HCT116 (cell line): ENCODE results near the gene ZMYM2.

Source experiments
- POLR2A ChIP-seq: IDR thresholded peaks from 2 replicates; pipeline ENCODE4 v1.7.0; 2011; ENCODE audit warnings: borderline replicate concordance; ENCODE audit not compliant: insufficient read depth, insufficient read length; ENCODE audit errors: extremely low read depth
- TF ChIP-seq, protein P1 (sequence below), 3 experiments: fragments of 200-600 bp in 1 of 3; sonication (generic) in 1 of 3; IDR thresholded peaks in 2 of 3; conservative IDR thresholded peaks in 1 of 3; 2 replicates each; pipeline ENCODE4 v1.5.1; 2012 to 2017; ENCODE audit warnings: low read depth in 2 of 3, low read length in 2 of 3, antibody characterized with exemption in 1 of 3, borderline replicate concordance in 1 of 3, control low read depth in 1 of 3, mild to moderate bottlenecking in 1 of 3, mixed read lengths in 1 of 3, mixed run types in 1 of 3, moderate library complexity in 1 of 3; ENCODE audit not compliant: insufficient read depth in 1 of 3

DNA sequence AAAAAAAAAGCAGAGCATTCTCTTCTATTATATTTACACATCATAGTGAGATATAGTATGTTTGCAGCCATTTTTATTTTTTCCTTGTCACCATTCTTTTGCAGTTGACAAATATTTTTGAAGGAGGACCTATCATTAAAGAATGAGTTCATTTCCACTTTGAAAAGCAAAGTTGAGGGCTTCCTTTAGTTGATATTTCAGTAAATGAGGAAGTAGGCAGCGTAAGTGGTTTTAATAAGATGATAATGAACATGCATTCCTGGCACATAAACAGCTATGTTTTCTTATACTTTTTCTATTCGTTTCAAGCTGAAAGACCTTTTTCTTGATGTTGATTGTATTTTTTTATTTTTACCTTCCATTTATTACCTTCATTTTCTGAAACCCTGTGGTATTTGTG lies 66.2 kb downstream of the ZMYM2 start:
- no peak for TF ChIP-seq POLR2A
- TF ChIP-seq, protein P1, sequence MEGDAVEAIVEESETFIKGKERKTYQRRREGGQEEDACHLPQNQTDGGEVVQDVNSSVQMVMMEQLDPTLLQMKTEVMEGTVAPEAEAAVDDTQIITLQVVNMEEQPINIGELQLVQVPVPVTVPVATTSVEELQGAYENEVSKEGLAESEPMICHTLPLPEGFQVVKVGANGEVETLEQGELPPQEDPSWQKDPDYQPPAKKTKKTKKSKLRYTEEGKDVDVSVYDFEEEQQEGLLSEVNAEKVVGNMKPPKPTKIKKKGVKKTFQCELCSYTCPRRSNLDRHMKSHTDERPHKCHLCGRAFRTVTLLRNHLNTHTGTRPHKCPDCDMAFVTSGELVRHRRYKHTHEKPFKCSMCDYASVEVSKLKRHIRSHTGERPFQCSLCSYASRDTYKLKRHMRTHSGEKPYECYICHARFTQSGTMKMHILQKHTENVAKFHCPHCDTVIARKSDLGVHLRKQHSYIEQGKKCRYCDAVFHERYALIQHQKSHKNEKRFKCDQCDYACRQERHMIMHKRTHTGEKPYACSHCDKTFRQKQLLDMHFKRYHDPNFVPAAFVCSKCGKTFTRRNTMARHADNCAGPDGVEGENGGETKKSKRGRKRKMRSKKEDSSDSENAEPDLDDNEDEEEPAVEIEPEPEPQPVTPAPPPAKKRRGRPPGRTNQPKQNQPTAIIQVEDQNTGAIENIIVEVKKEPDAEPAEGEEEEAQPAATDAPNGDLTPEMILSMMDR (IDR thresholded peaks at IDR 0.05 in 2 of 3, conservative IDR thresholded peaks at IDR 0.05 in 1 of 3; ENCODE audit: borderline replicate concordance in 1 of 3, insufficient read depth in 1 of 3, low read depth in 2 of 3, low read length in 2 of 3) = no peak
